KMS-11 (cell line): ENCODE measurements around the gene ISCA2.

ENCODE experiments used
- H2AFZ ChIP-seq: fragments of 200-600 bp; sonication (generic); 2 replicates; pipeline ENCODE4 v1.6.1; 2016; ENCODE audit warnings: antibody characterized with exemption, mixed run types, low read depth
- H3K27ac ChIP-seq: fragments of 200-600 bp; sonication (generic); 2 replicates; pipeline ENCODE4 v1.6.1; 2016; ENCODE audit warnings: mild to moderate bottlenecking, mixed run types
- H3K27me3 ChIP-seq: fragments of 200-600 bp; sonication (generic); 2 replicates; pipeline ENCODE4 v1.6.1; 2017; ENCODE audit warnings: mild to moderate bottlenecking, low read depth, mixed run types, moderate library complexity; ENCODE audit not compliant: insufficient read depth
- H3K36me3 ChIP-seq: fragments of 200-600 bp; sonication (generic); 2 replicates; pipeline ENCODE4 v1.6.1; 2017; ENCODE audit warnings: mild to moderate bottlenecking, mixed run types; ENCODE audit not compliant: insufficient read depth
- H3K4me1 ChIP-seq: fragments of 200-600 bp; sonication (generic); 2 replicates; pipeline ENCODE4 v1.6.1; 2016; ENCODE audit warnings: mild to moderate bottlenecking, low read depth, mixed run types; ENCODE audit not compliant: poor library complexity, severe bottlenecking
- H3K4me2 ChIP-seq: fragments of 200-600 bp; sonication (generic); 2 replicates; pipeline ENCODE4 v1.7.0; 2016; ENCODE audit warnings: mild to moderate bottlenecking, mixed run types
- H3K4me3 ChIP-seq: fragments of 200-600 bp; sonication (generic); IDR thresholded peaks from 2 replicates; pipeline ENCODE4 v1.6.1; 2017; ENCODE audit warnings: low read depth, low read length, mixed read lengths; ENCODE audit not compliant: insufficient read depth
- H3K79me2 ChIP-seq: fragments of 200-600 bp; sonication (generic); 2 replicates; pipeline ENCODE4 v1.6.1; 2016; ENCODE audit warnings: low read depth, mixed run types; ENCODE audit not compliant: insufficient read depth
- H3K9ac ChIP-seq: fragments of 200-600 bp; sonication (generic); 2 replicates; pipeline ENCODE4 v1.6.1; 2016; ENCODE audit warnings: mild to moderate bottlenecking, mixed run types
- H4K20me1 ChIP-seq: fragments of 200-600 bp; sonication (generic); 2 replicates; pipeline ENCODE4 v1.6.1; 2016; ENCODE audit warnings: mild to moderate bottlenecking, mixed run types; ENCODE audit not compliant: insufficient read depth
- TF ChIP-seq, protein P1 (sequence below): fragments of 200-600 bp; sonication (generic); conservative IDR thresholded peaks from 2 replicates; pipeline ENCODE4 v1.6.1; 2017; ENCODE audit warnings: low read depth, mild to moderate bottlenecking, antibody characterized with exemption, low read length, moderate library complexity, mixed read lengths

The ISCA2 gene

DNA sequence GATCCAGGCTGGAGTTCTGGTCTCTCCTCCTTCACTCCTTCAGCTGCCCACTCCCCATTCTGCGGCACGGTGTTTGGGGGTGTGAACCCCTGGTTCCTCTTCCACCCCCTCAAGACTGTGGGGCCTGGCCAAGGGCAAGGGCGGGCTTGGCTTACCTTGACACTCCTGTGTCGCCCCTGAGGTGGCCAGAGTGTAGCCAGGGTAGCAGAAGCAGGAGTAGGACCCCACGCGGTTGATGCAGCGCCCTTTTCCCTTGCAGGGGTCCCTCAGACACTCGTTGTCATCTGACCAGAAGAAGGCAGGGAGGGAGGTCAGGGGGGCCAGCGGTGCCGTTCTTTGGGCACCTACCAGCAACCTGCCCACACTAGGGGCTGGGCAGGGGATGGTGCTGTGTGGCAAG, 28.2 kb downstream of the ISCA2 start:
- TF ChIP-seq, protein P1, sequence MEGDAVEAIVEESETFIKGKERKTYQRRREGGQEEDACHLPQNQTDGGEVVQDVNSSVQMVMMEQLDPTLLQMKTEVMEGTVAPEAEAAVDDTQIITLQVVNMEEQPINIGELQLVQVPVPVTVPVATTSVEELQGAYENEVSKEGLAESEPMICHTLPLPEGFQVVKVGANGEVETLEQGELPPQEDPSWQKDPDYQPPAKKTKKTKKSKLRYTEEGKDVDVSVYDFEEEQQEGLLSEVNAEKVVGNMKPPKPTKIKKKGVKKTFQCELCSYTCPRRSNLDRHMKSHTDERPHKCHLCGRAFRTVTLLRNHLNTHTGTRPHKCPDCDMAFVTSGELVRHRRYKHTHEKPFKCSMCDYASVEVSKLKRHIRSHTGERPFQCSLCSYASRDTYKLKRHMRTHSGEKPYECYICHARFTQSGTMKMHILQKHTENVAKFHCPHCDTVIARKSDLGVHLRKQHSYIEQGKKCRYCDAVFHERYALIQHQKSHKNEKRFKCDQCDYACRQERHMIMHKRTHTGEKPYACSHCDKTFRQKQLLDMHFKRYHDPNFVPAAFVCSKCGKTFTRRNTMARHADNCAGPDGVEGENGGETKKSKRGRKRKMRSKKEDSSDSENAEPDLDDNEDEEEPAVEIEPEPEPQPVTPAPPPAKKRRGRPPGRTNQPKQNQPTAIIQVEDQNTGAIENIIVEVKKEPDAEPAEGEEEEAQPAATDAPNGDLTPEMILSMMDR: no peak
- no peak overlapping the region for H3K4me3 ChIP-seq
- H3K4me1 ChIP-seq: peaks cover 28% of the 10 kb centered on the region
- no peaks in the 10 kb centered on the region for H4K20me1 ChIP-seq
- H3K4me2 ChIP-seq: no peak overlapping the region
- H2AFZ ChIP-seq: no peak overlapping the region
- H3K27me3 ChIP-seq: no peaks in the 10 kb centered on the region; the same call in 1 of the 2 replicates
- no peak overlapping the region for H3K27ac ChIP-seq
- no peaks in the 10 kb centered on the region for H3K79me2 ChIP-seq
- H3K9ac ChIP-seq: no peak overlapping the region
- H3K36me3 ChIP-seq: no peaks in the 10 kb centered on the region

DNA sequence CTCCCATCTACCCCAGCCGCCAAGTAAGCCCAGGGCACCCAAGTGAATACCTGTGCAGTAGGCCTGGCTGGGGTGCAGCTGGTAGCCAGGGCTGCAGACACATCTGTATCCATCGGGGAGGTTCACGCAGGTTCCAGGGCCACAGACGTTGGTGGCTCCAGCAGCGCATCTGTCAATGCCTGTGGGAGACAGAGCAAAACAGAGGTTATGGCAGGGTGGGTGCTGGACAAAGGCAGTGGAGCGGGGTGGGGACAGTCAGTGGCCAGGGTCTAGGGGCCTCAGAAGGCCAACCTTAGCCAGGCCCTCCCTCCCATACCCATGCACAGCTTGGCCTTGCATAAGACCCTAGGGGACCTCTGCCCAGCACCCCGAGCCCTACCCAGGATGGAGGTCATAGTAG, 29.2 kb downstream of the ISCA2 start:
- Histone ChIP-seq H2AFZ (no peak overlapping the region), H3K79me2 (no peaks in the 10 kb centered on the region), H3K4me3 (no peak overlapping the region), H4K20me1 (no peaks in the 10 kb centered on the region), H3K4me2 (no peak overlapping the region), H3K9ac (no peak overlapping the region), H3K27ac (no peak overlapping the region), H3K27me3 (no peaks in the 10 kb centered on the region; the same call in 1 of the 2 replicates), H3K4me1 (peaks cover 32% of the 10 kb centered on the region), H3K36me3 (no peaks in the 10 kb centered on the region)
- TF ChIP-seq, protein P1: no peak

DNA sequence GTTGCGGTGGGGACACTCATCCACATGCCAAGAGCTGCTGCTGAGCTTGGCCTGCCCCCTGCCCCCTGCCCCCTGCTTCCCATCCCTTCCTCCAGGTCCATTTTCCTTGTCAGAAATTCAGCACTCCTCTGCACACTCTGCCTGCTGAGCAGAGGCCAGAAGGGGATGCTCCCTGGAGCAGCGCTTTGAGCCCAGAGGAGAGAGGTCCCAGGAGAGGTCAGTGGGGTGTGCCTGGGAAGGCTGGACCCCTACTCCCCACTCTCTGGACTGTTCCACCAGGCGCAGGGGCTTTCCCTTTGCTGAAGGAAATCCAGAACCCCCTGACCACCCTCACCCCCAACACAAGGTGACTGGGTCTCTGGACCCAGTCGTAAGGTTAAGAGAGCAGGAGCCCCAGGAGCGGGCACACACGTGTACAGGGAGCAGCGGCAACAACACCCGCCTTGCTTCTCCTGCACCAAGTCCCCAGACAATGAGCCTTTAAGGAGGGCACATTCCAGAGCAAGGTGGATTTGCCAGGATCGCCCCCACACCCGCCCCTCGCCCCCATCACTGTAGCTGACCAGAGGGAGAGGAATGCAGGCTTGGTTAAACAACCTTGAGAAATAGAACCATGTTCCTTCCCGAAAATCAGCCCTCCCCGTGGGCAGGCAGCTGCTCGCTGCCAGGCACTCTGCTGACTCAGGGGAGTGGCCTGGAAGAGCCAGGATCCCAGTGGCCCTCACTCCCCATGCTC, 30.7 kb downstream of the ISCA2 start:
- no peaks in the 10 kb centered on the region for H3K36me3 ChIP-seq
- H3K4me1 ChIP-seq: peaks cover 32% of the 10 kb centered on the region
- H2AFZ ChIP-seq: no peak overlapping the region
- H3K27ac ChIP-seq: no peak overlapping the region
- H3K4me2 ChIP-seq: no peak overlapping the region
- H4K20me1 ChIP-seq: no peaks in the 10 kb centered on the region
- TF ChIP-seq, protein P1: no peak
- H3K79me2 ChIP-seq: no peaks in the 10 kb centered on the region
- H3K9ac ChIP-seq: no peak overlapping the region
- H3K27me3 ChIP-seq: no peaks in the 10 kb centered on the region; the same call in 1 of the 2 replicates
- no peak overlapping the region for H3K4me3 ChIP-seq

- Histone ChIP-seq H3K27ac (no peak overlapping the region; the same call in 1 of the 2 replicates), H3K79me2 (no peaks in the 10 kb centered on the region), H3K27me3 (no peaks in the 10 kb centered on the region; the same call in 1 of the 2 replicates), H3K4me2 (peak overlapping the region; percentile 36; the same call in 1 of the 2 replicates), H3K4me3 (no peak overlapping the region), H3K36me3 (no peaks in the 10 kb centered on the region), H3K4me1 (peaks cover 32% of the 10 kb centered on the region), H3K9ac (no peak overlapping the region), H4K20me1 (no peaks in the 10 kb centered on the region), H2AFZ (no peak overlapping the region)
- TF ChIP-seq, protein P1: no peak
Measured at GRCh38 chr14:74524812-74525135, 31.2 kb downstream of the ISCA2 start.
